ENCODE data around the gene ALDH1A3.

DNA sequence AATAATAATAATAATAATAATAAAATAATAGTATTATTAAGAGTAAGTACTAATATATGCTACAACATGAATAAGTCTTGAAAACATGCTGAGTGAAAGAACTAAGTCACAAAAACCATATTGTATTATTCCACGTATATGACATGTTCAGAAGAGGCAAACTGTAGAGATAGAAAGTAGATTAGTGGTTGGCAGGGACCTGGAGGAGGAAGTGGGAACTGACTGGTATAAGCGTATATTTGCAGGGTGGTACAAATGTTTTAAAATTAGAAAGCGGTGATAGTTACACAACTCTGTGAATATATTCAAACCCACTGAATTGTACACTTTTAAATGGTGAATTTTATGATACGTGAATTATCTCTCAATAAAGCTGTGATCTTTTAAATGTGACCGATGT lies 72.3 kb downstream of the ALDH1A3 start:
- TF ChIP-seq TEAD4 (IDR thresholded peaks at IDR 0.05; ENCODE audit: borderline replicate concordance, insufficient read depth) (no peak), CTCF (IDR thresholded peaks at IDR 0.05) (no peak), SMC3 (IDR thresholded peaks at IDR 0.05; ENCODE audit: low read depth, low read length) (no peak), MAX (IDR thresholded peaks at IDR 0.05; ENCODE audit: low read depth) (no peak), SIN3A (IDR thresholded peaks at IDR 0.05; ENCODE audit: borderline replicate concordance, low read depth, low read length) (no peak), POLR2AphosphoS5 (IDR thresholded peaks at IDR 0.05; ENCODE audit: low read depth, low read length) (no peak), TAF1 (IDR thresholded peaks at IDR 0.05; ENCODE audit: borderline replicate concordance, low read depth, low read length) (no peak), RAD21 (IDR thresholded peaks at IDR 0.05; ENCODE audit: low read length) (no peak), EP300 (IDR thresholded peaks at IDR 0.05; ENCODE audit: borderline replicate concordance in 1 of 2, low read depth in 1 of 2, low read length in 1 of 2) (no peak), FOXJ3 (CRISPR knock-in tag; IDR thresholded peaks at IDR 0.05) (no peak), GABPA (IDR thresholded peaks at IDR 0.05; ENCODE audit: low read depth) (no peak), EZH2phosphoT487 (IDR thresholded peaks at IDR 0.05; ENCODE audit: borderline replicate concordance, low read depth) (no peak)
- TF ChIP-seq, protein P1, sequence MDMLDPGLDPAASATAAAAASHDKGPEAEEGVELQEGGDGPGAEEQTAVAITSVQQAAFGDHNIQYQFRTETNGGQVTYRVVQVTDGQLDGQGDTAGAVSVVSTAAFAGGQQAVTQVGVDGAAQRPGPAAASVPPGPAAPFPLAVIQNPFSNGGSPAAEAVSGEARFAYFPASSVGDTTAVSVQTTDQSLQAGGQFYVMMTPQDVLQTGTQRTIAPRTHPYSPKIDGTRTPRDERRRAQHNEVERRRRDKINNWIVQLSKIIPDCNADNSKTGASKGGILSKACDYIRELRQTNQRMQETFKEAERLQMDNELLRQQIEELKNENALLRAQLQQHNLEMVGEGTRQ (IDR thresholded peaks at IDR 0.05; ENCODE audit: borderline replicate concordance, low read depth, low read length) = no peak
- TF ChIP-seq, protein P2, sequence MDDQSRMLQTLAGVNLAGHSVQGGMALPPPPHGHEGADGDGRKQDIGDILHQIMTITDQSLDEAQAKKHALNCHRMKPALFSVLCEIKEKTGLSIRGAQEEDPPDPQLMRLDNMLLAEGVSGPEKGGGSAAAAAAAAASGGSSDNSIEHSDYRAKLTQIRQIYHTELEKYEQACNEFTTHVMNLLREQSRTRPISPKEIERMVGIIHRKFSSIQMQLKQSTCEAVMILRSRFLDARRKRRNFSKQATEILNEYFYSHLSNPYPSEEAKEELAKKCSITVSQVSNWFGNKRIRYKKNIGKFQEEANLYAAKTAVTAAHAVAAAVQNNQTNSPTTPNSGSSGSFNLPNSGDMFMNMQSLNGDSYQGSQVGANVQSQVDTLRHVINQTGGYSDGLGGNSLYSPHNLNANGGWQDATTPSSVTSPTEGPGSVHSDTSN (IDR thresholded peaks at IDR 0.05) = no peak
